Naive B cell (primary cell): ENCODE measurements around the gene UBE4A. TPM values are rescaled to one million over a fixed set of nuclear protein-coding genes. Genes with fewer than 3 reads are reported as not detected.
"Not testable (repeated sequence)": the region's sequence is repeated elsewhere in the genome, so short reads cannot be mapped to it uniquely, and the experiment has no call there.

Source experiments
- ATAC-seq, 2 donors: fragments of 150-1000 bp; cut with Tn5 transposase; 2 replicates each; pipeline ENCODE4 v1.10.0; 2021; ENCODE audit warnings: low read depth in 2 of 2, mild to moderate bottlenecking in 2 of 2, moderate library complexity in 2 of 2
- DNase-seq: peaks from one replicate; pipeline ENCODE4 v3.0.0; 2022
- H3K27ac Mint-ChIP-seq, 6 donors: one replicate each; pipeline ENCODE4 v1.8.0; 2020 to 2022; ENCODE audit warnings: mild to moderate bottlenecking in 6 of 6, mixed read lengths in 6 of 6, moderate library complexity in 5 of 6, inconsistent platforms in 2 of 6
- H3K27me3 Mint-ChIP-seq, 3 donors: one replicate each; pipeline ENCODE4 v1.8.0; 2021 to 2022; ENCODE audit warnings: mixed read lengths in 3 of 3, mild to moderate bottlenecking in 1 of 3
- H3K36me3 Mint-ChIP-seq, 2 donors: one replicate each; pipeline ENCODE4 v1.8.0; 2020 to 2022; ENCODE audit warnings: mixed read lengths in 2 of 2, inconsistent platforms in 1 of 2, mild to moderate bottlenecking in 1 of 2
- H3K4me1 Mint-ChIP-seq, 3 donors: one replicate each; pipeline ENCODE4 v1.8.0; 2020 to 2022; ENCODE audit warnings: mixed read lengths in 3 of 3, inconsistent platforms in 1 of 3, mild to moderate bottlenecking in 1 of 3, moderate library complexity in 1 of 3
- H3K4me3 Mint-ChIP-seq, 8 donors: one replicate each; pipeline ENCODE4 v1.8.0; 2020 to 2022; ENCODE audit warnings: mild to moderate bottlenecking in 8 of 8, mixed read lengths in 8 of 8, moderate library complexity in 8 of 8, inconsistent platforms in 2 of 8
- H3K9me3 Mint-ChIP-seq, 7 donors: one replicate each; pipeline ENCODE4 v1.8.0; 2020 to 2022; ENCODE audit warnings: mixed read lengths in 7 of 7, mild to moderate bottlenecking in 5 of 7, inconsistent platforms in 2 of 7, moderate library complexity in 1 of 7
- polyA plus RNA-seq, 6 donors: library from polyadenylated mRNA; unstranded; fragments of 300-500 nt; fragmentation: Illumina TruSeq; gene quantifications; one replicate each; pipeline ENCODE4 v1.2.3, GENCODE V29; 2021; ENCODE audit warnings: low read depth in 6 of 6

Gene UBE4A
- polyA plus RNA-seq, 6 donors from 2014 or later = 19.2 to 28.3 (median 23.5) TPM

DNA sequence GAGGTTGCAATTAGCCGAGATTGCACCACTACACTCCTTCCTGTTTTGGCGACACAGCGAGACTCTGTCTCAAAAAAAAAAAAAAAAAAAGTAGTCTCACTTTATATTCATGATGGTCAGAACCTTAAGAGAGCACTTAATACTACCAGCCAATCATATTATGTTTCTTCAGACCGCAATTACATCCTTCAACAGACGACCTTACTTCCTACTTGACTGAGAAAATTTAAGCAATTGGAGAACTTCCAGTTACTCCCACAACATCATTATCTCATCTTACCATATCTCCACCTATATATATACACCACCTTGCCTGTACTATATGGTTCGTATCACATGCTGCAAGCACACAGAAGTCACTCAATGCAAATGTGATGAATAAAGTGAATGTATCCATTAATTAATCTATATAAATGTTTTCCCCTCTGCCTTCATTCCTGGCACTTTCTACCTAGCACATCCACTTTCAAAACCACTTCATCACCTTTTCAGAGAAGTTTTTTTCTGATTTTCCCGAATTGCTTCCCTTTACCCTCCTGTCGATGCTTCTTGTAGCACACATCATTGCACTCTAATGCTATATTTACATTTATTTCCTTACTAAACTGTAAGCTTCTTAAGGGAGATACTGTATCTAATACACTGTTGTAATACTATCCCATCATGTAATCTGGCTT is 55.8 kb downstream of the UBE4A start:
- Mint-ChIP-seq H3K9me3 (no peaks in the 10 kb centered on the region), H3K36me3 (no peaks in the 10 kb centered on the region), H3K4me1 (peaks cover 11 to 20% (median 11%) of the 10 kb centered on the region in 3 donors), H3K27ac (no peak overlapping the region), H3K27me3 (no peaks in the 10 kb centered on the region), H3K4me3 (no peak overlapping the region)
- ATAC-seq (no peak), DNase-seq (no peak)

- no peak overlapping the region for H3K4me3 Mint-ChIP-seq
- no peak for ATAC-seq
- H3K27me3 Mint-ChIP-seq = no peaks in the 10 kb centered on the region
- H3K36me3 Mint-ChIP-seq = no peaks in the 10 kb centered on the region
- H3K9me3 Mint-ChIP-seq = no peaks in the 10 kb centered on the region
- H3K27ac Mint-ChIP-seq = no peak overlapping the region
- DNase-seq = no peak
- H3K4me1 Mint-ChIP-seq = peaks cover 6 to 15% (median 6%) of the 10 kb centered on the region in 3 donors
Observed at GRCh38 chr11:118415739-118416068, 56.3 kb downstream of the UBE4A start.

DNA sequence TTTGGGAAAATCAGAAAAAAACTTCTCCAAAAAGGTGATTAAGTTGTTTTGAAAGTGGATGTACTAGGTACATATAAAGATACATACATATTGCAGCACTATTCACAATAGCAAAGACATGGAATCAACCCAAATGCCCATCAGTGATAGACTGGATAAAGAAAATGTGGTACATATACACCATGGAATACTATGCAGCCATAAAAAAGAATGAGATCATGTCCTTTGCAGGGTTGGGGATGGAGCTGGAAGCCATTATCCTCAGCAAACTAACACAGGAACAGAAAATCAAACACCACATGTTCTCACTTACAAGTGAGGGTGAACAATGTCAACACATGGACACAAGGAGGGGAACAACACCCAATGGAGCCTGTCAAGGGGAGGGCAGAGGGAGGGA is 57.5 kb downstream of the UBE4A start:
- ATAC-seq, H3K27ac Mint-ChIP-seq, H3K36me3 Mint-ChIP-seq: not testable (repeated sequence)

DNA sequence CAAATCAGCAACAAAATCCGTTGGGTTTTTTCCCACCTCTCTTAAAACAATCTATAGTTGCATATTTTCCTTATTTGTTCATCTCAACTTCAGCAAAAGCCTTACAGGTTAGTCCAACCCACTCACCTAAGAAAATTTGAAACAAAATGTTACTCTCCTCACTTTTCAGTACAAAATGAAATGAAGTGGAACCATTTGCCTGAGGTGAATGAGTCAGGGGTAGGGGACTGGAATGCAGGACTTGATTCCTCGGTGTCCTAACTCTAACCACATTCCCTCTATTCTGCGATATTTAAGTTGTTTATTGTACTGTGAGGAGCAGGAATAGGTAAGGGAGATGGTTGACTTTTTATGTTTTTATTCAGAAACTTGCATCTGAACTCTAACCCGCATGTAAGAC is 58.4 kb downstream of the UBE4A start:
- ATAC-seq (no peak), DNase-seq (no peak)
- Mint-ChIP-seq H3K27ac (no peak overlapping the region), H3K27me3 (no peaks in the 10 kb centered on the region), H3K4me1 (peaks cover 0 to 6% (median 4%) of the 10 kb centered on the region in 3 donors), H3K9me3 (no peaks in the 10 kb centered on the region), H3K4me3 (no peak overlapping the region), H3K36me3 (no peaks in the 10 kb centered on the region)

More for the DNA sequence above, 57.5 kb downstream of the UBE4A start:
- H3K4me3 Mint-ChIP-seq, H3K27me3 Mint-ChIP-seq, DNase-seq, H3K9me3 Mint-ChIP-seq, H3K4me1 Mint-ChIP-seq: not testable (repeated sequence)

GRCh38 chr11:118418766-118419165 is 59.4 kb downstream of the UBE4A start:
- no peak overlapping the region for H3K27ac Mint-ChIP-seq

DNA sequence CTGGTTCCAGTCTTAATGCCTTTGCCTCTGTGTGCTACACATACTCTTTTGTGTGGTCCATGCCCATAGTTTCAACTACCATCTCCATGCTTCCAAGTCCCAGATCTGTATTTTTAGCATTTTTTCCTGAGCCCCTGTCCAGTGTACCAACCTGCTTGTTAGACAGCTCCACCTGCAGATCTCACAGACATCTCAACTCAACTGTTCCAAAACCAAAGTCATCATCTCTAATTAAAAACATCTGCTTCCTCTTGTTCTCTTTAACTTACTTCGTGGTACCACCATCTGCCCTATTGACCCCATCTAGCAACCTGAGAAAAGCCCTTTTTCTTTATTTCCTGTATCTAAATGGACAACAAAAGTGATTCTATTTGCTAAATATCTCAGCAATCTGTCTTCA is 68.3 kb downstream of the UBE4A start:
- H3K36me3 Mint-ChIP-seq = no peaks in the 10 kb centered on the region
- H3K9me3 Mint-ChIP-seq = no peaks in the 10 kb centered on the region
- no peak for DNase-seq
- H3K4me3 Mint-ChIP-seq = no peak overlapping the region
- H3K4me1 Mint-ChIP-seq = no peaks in the 10 kb centered on the region
- H3K27ac Mint-ChIP-seq = peak overlapping the region in 1 of 6 donors; percentile 2
- ATAC-seq = no peak
- no peaks in the 10 kb centered on the region for H3K27me3 Mint-ChIP-seq

More at GRCh38 chr11:118418766-118419165, 59.4 kb downstream of the UBE4A start:
- Mint-ChIP-seq H3K4me1 (no peaks in the 10 kb centered on the region), H3K27me3 (no peaks in the 10 kb centered on the region), H3K36me3 (no peaks in the 10 kb centered on the region), H3K9me3 (no peaks in the 10 kb centered on the region), H3K4me3 (no peak overlapping the region)
- DNase-seq (no peak), ATAC-seq (no peak)

- Mint-ChIP-seq H3K4me3 (peak overlapping the region in 1 of 8 donors; percentile 11), H3K27ac (peak overlapping the region in 1 of 6 donors; percentile 33), H3K27me3 (no peaks in the 10 kb centered on the region), H3K36me3 (no peaks in the 10 kb centered on the region), H3K4me1 (peaks cover 15 to 17% (median 16%) of the 10 kb centered on the region in 3 donors), H3K9me3 (no peaks in the 10 kb centered on the region)
- ATAC-seq (no peak), DNase-seq (no peak)
Observed at GRCh38 chr11:118430956-118431355, 71.6 kb downstream of the UBE4A start.

DNA sequence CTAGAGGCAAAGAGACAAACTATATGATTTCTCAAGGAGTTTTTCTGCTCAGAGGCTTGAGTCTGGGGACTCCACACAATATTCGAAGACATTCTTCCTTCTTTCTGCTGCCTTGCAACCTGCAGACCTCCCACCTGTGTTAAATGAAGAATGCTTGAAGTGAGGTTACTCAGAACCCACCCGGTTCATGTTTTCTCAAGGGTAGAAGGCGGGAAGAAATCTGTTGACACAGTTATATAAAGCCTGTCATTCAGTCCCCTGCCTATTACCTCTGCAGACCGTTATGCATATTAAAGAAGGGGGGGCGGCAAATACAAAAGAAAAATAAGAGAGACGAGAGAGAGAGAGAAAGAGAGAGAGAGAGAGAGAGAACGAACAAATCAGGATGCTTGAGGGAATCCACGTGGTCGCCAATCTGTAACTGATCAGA is 74.7 kb downstream of the UBE4A start:
- Mint-ChIP-seq H3K36me3 (no peaks in the 10 kb centered on the region), H3K4me1 (peaks cover 33 to 37% (median 34%) of the 10 kb centered on the region in 3 donors), H3K4me3 (peak overlapping the region; percentile 88 to 98 (median 96)), H3K27ac (peak overlapping the region in 3 of 6 donors; percentile 19 to 66 (median 55)), H3K27me3 (no peaks in the 10 kb centered on the region), H3K9me3 (no peaks in the 10 kb centered on the region)
- ATAC-seq = no peak
- DNase-seq = no peak

- DNase-seq (peak; percentile 39), ATAC-seq (no peak)
- peak overlapping the region; percentile 19 to 98 (median 94) for H3K27ac Mint-ChIP-seq
- H3K9me3 Mint-ChIP-seq = no peaks in the 10 kb centered on the region
- H3K27me3 Mint-ChIP-seq = no peaks in the 10 kb centered on the region
- H3K4me3 Mint-ChIP-seq = peak overlapping the region; percentile 88 to 98 (median 96)
- peaks cover 36 to 40% (median 37%) of the 10 kb centered on the region in 3 donors for H3K4me1 Mint-ChIP-seq
- H3K36me3 Mint-ChIP-seq = no peaks in the 10 kb centered on the region
Observed at GRCh38 chr11:118434553-118435289, 75.3 kb downstream of the UBE4A start.

- DNase-seq (peak; percentile 69), ATAC-seq (peak; percentile 23 to 27)
- peak overlapping the region; percentile 88 to 98 (median 96) for H3K4me3 Mint-ChIP-seq
- no peaks in the 10 kb centered on the region for H3K36me3 Mint-ChIP-seq
- H3K27ac Mint-ChIP-seq = peak overlapping the region; percentile 92 to 99 (median 98)
- no peaks in the 10 kb centered on the region for H3K27me3 Mint-ChIP-seq
- no peaks in the 10 kb centered on the region for H3K9me3 Mint-ChIP-seq
- peaks cover 41 to 46% (median 43%) of the 10 kb centered on the region in 3 donors for H3K4me1 Mint-ChIP-seq
Observed at GRCh38 chr11:118435290-118435892, 76.0 kb downstream of the UBE4A start.

GRCh38 chr11:118435893-118436624 is 76.7 kb downstream of the UBE4A start, which contains the start of gene KMT2A:
TSS of gene KMT2A (plus strand) at chr11:118436492. CDS start at chr11:118436513, 21 bp downstream.
- DNase-seq (peak; percentile 94), ATAC-seq (peak; percentile 55 to 63)
- Mint-ChIP-seq H3K36me3 (no peaks in the 10 kb centered on the region), H3K9me3 (no peaks in the 10 kb centered on the region), H3K4me1 (peaks cover 47 to 53% (median 48%) of the 10 kb centered on the region in 3 donors), H3K4me3 (peak within 1 kb of the TSS; percentile 95 to 99 (median 97)), H3K27ac (peak within 1 kb of the TSS; percentile 92 to 99 (median 98)), H3K27me3 (no peaks in the 10 kb centered on the region)

DNA sequence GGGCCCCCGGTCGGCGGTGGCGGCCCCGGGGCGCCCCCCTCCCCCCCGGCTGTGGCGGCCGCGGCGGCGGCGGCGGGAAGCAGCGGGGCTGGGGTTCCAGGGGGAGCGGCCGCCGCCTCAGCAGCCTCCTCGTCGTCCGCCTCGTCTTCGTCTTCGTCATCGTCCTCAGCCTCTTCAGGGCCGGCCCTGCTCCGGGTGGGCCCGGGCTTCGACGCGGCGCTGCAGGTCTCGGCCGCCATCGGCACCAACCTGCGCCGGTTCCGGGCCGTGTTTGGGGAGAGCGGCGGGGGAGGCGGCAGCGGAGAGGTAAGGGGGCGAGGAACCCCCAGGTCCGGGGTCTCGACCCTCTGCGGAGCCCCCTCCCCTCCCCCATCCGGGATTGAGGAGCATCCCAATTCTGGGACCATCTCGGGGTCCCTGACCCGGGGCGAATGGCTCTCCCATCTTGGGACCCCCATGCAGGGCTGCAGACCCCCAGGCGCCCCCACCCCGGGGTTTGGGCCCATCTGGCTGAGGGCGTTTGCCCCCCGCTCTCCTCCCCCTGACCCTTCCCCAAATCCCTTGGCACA is 77.3 kb downstream of the UBE4A start:
- no peaks in the 10 kb centered on the region for H3K9me3 Mint-ChIP-seq
- peak overlapping the region; percentile 94 to 99 (median 96) for H3K4me3 Mint-ChIP-seq
- peak overlapping the region in 5 of 6 donors; percentile 16 to 99 (median 98) for H3K27ac Mint-ChIP-seq
- DNase-seq (no peak), ATAC-seq (peak; percentile 10 to 17)
- H3K4me1 Mint-ChIP-seq = peaks cover 49 to 57% (median 55%) of the 10 kb centered on the region in 3 donors
- no peaks in the 10 kb centered on the region for H3K27me3 Mint-ChIP-seq
- peaks cover 0 to 2% of the 10 kb centered on the region in 2 donors for H3K36me3 Mint-ChIP-seq
